Activated CD4-positive, alpha-beta T cell treated with anti-CD3 and anti-CD28 coated beads for 1 hour (primary cell): ENCODE results near the gene DUSP14.

Experiments used
- DNase-seq: peaks from one replicate; pipeline ENCODE4 v3.0.0-alpha.2; 2020

DUSP14 gene

GRCh38 chr17:37518826-37519225 lies 29.1 kb downstream of the DUSP14 start:
- no peak for DNase-seq

- no peak for DNase-seq
Measured at GRCh38 chr17:37519251-37519985, 29.7 kb downstream of the DUSP14 start.

- DNase-seq = no peak
Measured at GRCh38 chr17:37520174-37520573, 30.5 kb downstream of the DUSP14 start.

- DNase-seq = no peak
Measured at GRCh38 chr17:37521821-37522220, 32.1 kb downstream of the DUSP14 start.

- no peak for DNase-seq
Measured at GRCh38 chr17:37523715-37524219, 34.1 kb downstream of the DUSP14 start.

- no peak for DNase-seq
Measured at GRCh38 chr17:37527249-37527851, 37.7 kb downstream of the DUSP14 start.

- no peak for DNase-seq
Measured at GRCh38 chr17:37530420-37530819, 40.7 kb downstream of the DUSP14 start.

- DNase-seq = no peak
Measured at GRCh38 chr17:37532756-37533155, 43.1 kb downstream of the DUSP14 start.

- no peak for DNase-seq
Measured at GRCh38 chr17:37535906-37536305, 46.2 kb downstream of the DUSP14 start.

GRCh38 chr17:37538981-37539659 lies 49.4 kb downstream of the DUSP14 start:
- no peak for DNase-seq

- no peak for DNase-seq
Measured at GRCh38 chr17:37541880-37542660, 52.4 kb downstream of the DUSP14 start.

GRCh38 chr17:37543637-37544052 lies 54.0 kb downstream of the DUSP14 start:
- DNase-seq = no peak

GRCh38 chr17:37545486-37545885 lies 55.8 kb downstream of the DUSP14 start:
- no peak for DNase-seq

- no peak for DNase-seq
Measured at GRCh38 chr17:37546302-37546701, 56.6 kb downstream of the DUSP14 start.

GRCh38 chr17:37547986-37548385 lies 58.3 kb downstream of the DUSP14 start:
- DNase-seq = no peak

GRCh38 chr17:37551788-37552187 lies 62.1 kb downstream of the DUSP14 start:
- DNase-seq = no peak

GRCh38 chr17:37553401-37553966 lies 63.8 kb downstream of the DUSP14 start:
- no peak for DNase-seq

GRCh38 chr17:37555386-37555785 lies 65.7 kb downstream of the DUSP14 start:
- no peak for DNase-seq

GRCh38 chr17:37557482-37557881 lies 67.8 kb downstream of the DUSP14 start:
- DNase-seq = no peak

GRCh38 chr17:37558299-37558698 lies 68.6 kb downstream of the DUSP14 start:
- no peak for DNase-seq

GRCh38 chr17:37562016-37562745 lies 72.5 kb downstream of the DUSP14 start:
- no peak for DNase-seq
